IMR-90 (cell line): Measurements from ENCODE around the gene TSSC4. TPM values are rescaled to one million over a fixed set of nuclear protein-coding genes. Genes with fewer than 3 reads are reported as not detected.

ENCODE experiments used
- ATAC-seq: fragments of 200-7000 bp; cut with Tn5 transposase; 2 replicates; pipeline ENCODE4 v1.9.1; 2020; ENCODE audit warnings: low read depth, mild to moderate bottlenecking, moderate library complexity
- BruUV-seq: library from RNA; stranded (reverse); fragments of 400-500 nt; replicated peaks from 2 replicates; lab custom pipeline; 2021; lab: Mats Ljungman, UMichigan
- CTCF ChIA-PET: fragments of 300-600 bp; formaldehyde crosslinking; extraction: SDS; loops from one replicate; lab custom pipeline; 2021; ENCODE audit warnings: antibody characterized with exemption; lab: Yijun Ruan, JAX
- POLR2A ChIA-PET: fragments of 300-600 bp; sonication (Branson Sonifier 250); formaldehyde crosslinking; loops from one replicate; lab custom pipeline; 2022; ENCODE audit warnings: antibody characterized with exemption; ENCODE audit not compliant: unreplicated experiment; lab: Charles Lee
- DNase-seq: peaks from one replicate; pipeline ENCODE4 v3.0.0; 2013
- H2AFZ ChIP-seq: replicated peaks from 2 replicates; pipeline ENCODE3; 2013; ENCODE audit warnings: low read length, mild to moderate bottlenecking; ENCODE audit not compliant: poor library complexity
- H2AK5ac ChIP-seq: 2 replicates; pipeline ENCODE4 v1.6.1; 2013; ENCODE audit warnings: low read depth, low read length, inconsistent platforms
- H2AK9ac ChIP-seq: replicated peaks from 2 replicates; pipeline ENCODE3; 2013; ENCODE audit warnings: mild to moderate bottlenecking, low read depth, low read length, moderate library complexity; ENCODE audit not compliant: poor library complexity
- H2BK120ac ChIP-seq: 2 replicates; pipeline ENCODE4 v1.6.1; 2013; ENCODE audit warnings: low read depth, low read length, inconsistent platforms
- H2BK15ac ChIP-seq: 3 replicates; pipeline ENCODE4 v1.6.1; 2013; ENCODE audit warnings: low read depth, low read length, inconsistent platforms
- H2BK20ac ChIP-seq: 2 replicates; pipeline ENCODE4 v1.6.1; 2013; ENCODE audit warnings: low read depth, mild to moderate bottlenecking, inconsistent platforms, low read length, moderate library complexity
- H2BK5ac ChIP-seq: 2 replicates; pipeline ENCODE4 v1.6.1; 2013; ENCODE audit warnings: mild to moderate bottlenecking, low read depth, low read length, inconsistent platforms; ENCODE audit not compliant: poor library complexity, severe bottlenecking
- H3K14ac ChIP-seq: replicated peaks from 2 replicates; pipeline ENCODE4 v1.6.1; 2013; ENCODE audit warnings: low read depth, low read length, inconsistent platforms
- H3K18ac ChIP-seq: 2 replicates; pipeline ENCODE4 v1.6.1; 2013; ENCODE audit warnings: low read depth, low read length, control low read depth
- H3K23ac ChIP-seq: 2 replicates; pipeline ENCODE4 v1.6.1; 2013; ENCODE audit warnings: low read depth, low read length, inconsistent platforms
- H3K27ac ChIP-seq: 2 replicates; pipeline ENCODE4 v1.5.1; 2013; ENCODE audit warnings: mild to moderate bottlenecking, control low read depth, low read length; ENCODE audit not compliant: insufficient read depth
- H3K27me3 ChIP-seq: 2 replicates; pipeline ENCODE4 v1.6.1; 2013; ENCODE audit warnings: low read length; ENCODE audit not compliant: control insufficient read depth, insufficient read depth
- H3K36me3 ChIP-seq: 2 replicates; pipeline ENCODE4 v1.6.1; 2013; ENCODE audit warnings: low read length, mixed read lengths; ENCODE audit not compliant: control insufficient read depth, insufficient read depth
- H3K4ac ChIP-seq: 2 replicates; pipeline ENCODE4 v1.6.1; 2013; ENCODE audit warnings: low read depth, low read length, inconsistent platforms
- H3K4me1 ChIP-seq: 2 replicates; pipeline ENCODE4 v1.6.1; 2013; ENCODE audit warnings: low read length, mixed read lengths; ENCODE audit not compliant: control insufficient read depth, insufficient read depth
- H3K4me2 ChIP-seq: 2 replicates; pipeline ENCODE4 v1.6.1; 2013; ENCODE audit warnings: low read depth, mild to moderate bottlenecking, control low read depth, low read length, moderate library complexity
- H3K4me3 ChIP-seq: 2 replicates; pipeline ENCODE4 v1.5.1; 2013; ENCODE audit warnings: low read depth, mild to moderate bottlenecking, control low read depth, low read length, moderate library complexity; ENCODE audit not compliant: insufficient read depth
- H3K56ac ChIP-seq: 2 replicates; pipeline ENCODE4 v1.6.1; 2013; ENCODE audit warnings: low read length, inconsistent platforms; ENCODE audit not compliant: insufficient read depth; ENCODE audit errors: extremely low read depth
- H3K79me1 ChIP-seq, 2 experiments: 2 replicates each; pipeline ENCODE4 v1.6.1; 2013; ENCODE audit warnings: low read length in 2 of 2, inconsistent platforms in 1 of 2, low read depth in 1 of 2
- H3K9ac ChIP-seq: 2 replicates; pipeline ENCODE4 v1.6.1; 2013; ENCODE audit warnings: low read depth, low read length, control low read depth
- H3K9me1 ChIP-seq: 2 replicates; pipeline ENCODE4 v1.6.1; 2013; ENCODE audit warnings: low read length, inconsistent platforms; ENCODE audit not compliant: insufficient read depth
- H3K9me3 ChIP-seq: 2 replicates; pipeline ENCODE4 v1.6.1; 2013; ENCODE audit warnings: low read length; ENCODE audit not compliant: control insufficient read depth, insufficient read depth
- H4K20me1 ChIP-seq: 2 replicates; pipeline ENCODE4 v1.6.1; 2013; ENCODE audit warnings: low read length, inconsistent platforms; ENCODE audit not compliant: insufficient read depth
- H4K5ac ChIP-seq: 2 replicates; pipeline ENCODE4 v1.6.1; 2013; ENCODE audit warnings: mild to moderate bottlenecking, low read depth, low read length, control low read depth
- H4K8ac ChIP-seq, 2 experiments: 2 replicates each; pipeline ENCODE4 v1.6.1; 2013; ENCODE audit warnings: low read depth in 2 of 2, low read length in 2 of 2, control low read depth in 1 of 2, inconsistent platforms in 1 of 2
- H4K91ac ChIP-seq: 2 replicates; pipeline ENCODE4 v1.6.1; 2013; ENCODE audit warnings: low read depth, low read length, inconsistent platforms; ENCODE audit not compliant: insufficient read depth
- CEBPB ChIP-seq: IDR thresholded peaks from 2 replicates; pipeline ENCODE4 v1.6.1; 2012; ENCODE audit warnings: low read depth, low read length, improper control_type of control experiment
- MAZ ChIP-seq: IDR thresholded peaks from 2 replicates; pipeline ENCODE4 v1.6.1; 2012; ENCODE audit warnings: low read depth, mild to moderate bottlenecking, low read length, improper control_type of control experiment, moderate library complexity, borderline replicate concordance
- MXI1 ChIP-seq: IDR thresholded peaks from 2 replicates; pipeline ENCODE4 v1.6.1; 2012; ENCODE audit warnings: low read depth, mild to moderate bottlenecking, low read length, moderate library complexity, borderline replicate concordance
- RAD21 ChIP-seq: IDR thresholded peaks from 2 replicates; pipeline ENCODE4 v1.6.1; 2012; ENCODE audit warnings: low read length, improper control_type of control experiment
- RCOR1 ChIP-seq: IDR thresholded peaks from 2 replicates; pipeline ENCODE4 v1.6.1; 2012; ENCODE audit warnings: mild to moderate bottlenecking, low read length, improper control_type of control experiment; ENCODE audit not compliant: insufficient replicate concordance
- SMC3 ChIP-seq: fragments of 150-350 bp; IDR thresholded peaks from 2 replicates; pipeline ENCODE4 v1.6.1; 2016; ENCODE audit warnings: low read depth, mild to moderate bottlenecking, antibody characterized with exemption, low read length, moderate library complexity
- WGBS, 2 experiments: methylation state at CpG; one replicate each; pipeline versions ENCODE4 v1.1.5 to v1.1.7; 2013; ENCODE audit warnings: missing lambda C conversion rate in 2 of 2; ENCODE audit not compliant: insufficient read length in 1 of 2; ENCODE audit errors: extremely low coverage in 2 of 2; 5-methylcytosine and 5-hydroxymethylcytosine counted together
- dilution Hi-C: fragments of 300-500 bp; cut with HindIII; formaldehyde crosslinking; loops from one replicate; pipeline ENCODE4 v1.14.3; 2018; ENCODE audit warnings: low sequenced_read_pairs; ENCODE audit not compliant: unreplicated experiment
- in situ Hi-C: fragments of 300-500 bp; cut with MboI; formaldehyde crosslinking; loops from 3 replicates; pipeline ENCODE4 v1.14.3; 2019; ENCODE audit warnings: low sequenced_read_pairs, inconsistent platforms, mixed read lengths
- intact Hi-C: fragments of 100-400 bp; cut with micrococcal nuclease; formaldehyde crosslinking; loops from 2 replicates; pipeline ENCODE4 v1.10.0; 2022
- polyA plus RNA-seq, 3 experiments: library from polyadenylated mRNA; depleted of rRNA; stranded (reverse); fragments of >200 nt; gene quantifications; 2 replicates each; pipeline ENCODE4 v1.2.3, GENCODE V29; 2012; ENCODE audit warnings: low replicate concordance in 1 of 3
- total RNA-seq: library from RNA; depleted of rRNA; stranded (reverse); fragments of >200 nt; gene quantifications from 2 replicates; pipeline ENCODE4 v1.2.3, GENCODE V29; 2012
- TF ChIP-seq, protein P1 (sequence below): fragments of 150-350 bp; IDR thresholded peaks from 2 replicates; pipeline ENCODE4 v1.6.1; 2017; ENCODE audit warnings: mild to moderate bottlenecking, antibody characterized with exemption, low read length, low read depth
- TF ChIP-seq, protein P2 (sequence below): fragments of 150-350 bp; IDR thresholded peaks from 2 replicates; pipeline ENCODE4 v1.6.1; 2016; ENCODE audit warnings: low read depth, mild to moderate bottlenecking, low read length, moderate library complexity, borderline replicate concordance

TSSC4 gene
- total and polyA plus RNA-seq, 2 of the 4 experiments (the other 2 are of a cell fraction): 34.9 to 40.0 TPM

DNA sequence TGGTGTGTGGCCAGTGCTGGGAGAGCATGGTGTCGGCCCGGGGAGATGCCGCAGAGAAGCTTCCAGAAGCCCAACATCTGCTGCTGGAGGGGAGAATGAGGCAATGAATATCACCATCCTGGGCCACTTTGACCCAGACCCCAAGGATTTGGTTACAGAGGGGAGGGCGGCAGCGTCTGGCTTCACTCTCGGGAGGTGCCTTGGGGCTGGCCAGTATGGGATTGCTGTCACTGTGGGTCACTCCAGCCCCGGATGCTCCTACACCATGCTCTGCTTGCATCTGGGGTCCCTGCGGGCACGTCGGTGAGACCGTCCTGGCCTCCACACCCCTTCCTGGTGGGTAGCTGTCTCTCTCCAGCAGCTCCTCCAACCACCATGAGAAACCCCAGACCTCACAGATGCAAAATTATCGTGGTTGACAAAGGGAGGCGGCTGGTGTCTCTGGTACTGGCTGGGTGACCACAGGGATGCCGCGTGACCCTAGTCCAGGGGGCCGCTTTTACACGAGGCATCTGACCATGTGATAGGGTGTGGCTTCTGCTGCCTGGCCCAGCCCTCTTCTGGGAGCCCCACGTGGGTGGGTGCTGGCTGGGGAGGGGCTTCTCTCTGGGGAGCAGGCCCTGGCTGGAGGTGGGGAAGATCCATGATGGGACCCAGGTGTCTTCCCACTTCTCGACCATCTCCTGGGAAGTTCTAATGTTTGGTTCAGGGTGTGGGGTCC lies 49.9 kb downstream of the TSSC4 start:
- no peak overlapping the region for H3K56ac ChIP-seq
- WGBS, 2 experiments: 71% methylated on average over 3 of the region's 19 CpGs; no CpG with 5 or more reads in 1 of the 2 experiments
- dilution Hi-C loops: no loop called here

More for the DNA sequence above, 49.9 kb downstream of the TSSC4 start:
- BruUV-seq: no TSS peak
- H3K27me3 ChIP-seq: peaks cover 53% of the 10 kb centered on the region
- in situ Hi-C loops (no loop called here), intact Hi-C loops (no loop called here)
- H3K4me2 ChIP-seq: no peak overlapping the region
- H3K79me1 ChIP-seq: no peaks in the 10 kb centered on the region
- H3K9me3 ChIP-seq: no peaks in the 10 kb centered on the region; the same call in 1 of the 2 replicates
- no peak overlapping the region for H3K27ac ChIP-seq
- H3K36me3 ChIP-seq: no peaks in the 10 kb centered on the region
- H2BK20ac ChIP-seq: no peak overlapping the region
- H2AFZ ChIP-seq: no peak overlapping the region
- H4K20me1 ChIP-seq: no peaks in the 10 kb centered on the region
- H3K23ac ChIP-seq: no peak overlapping the region
- no peak overlapping the region for H2AK5ac ChIP-seq
- H3K14ac ChIP-seq: no peak overlapping the region
- H3K4ac ChIP-seq: no peak overlapping the region
- H3K9ac ChIP-seq: no peak overlapping the region
- H2AK9ac ChIP-seq: no peak overlapping the region
- TF ChIP-seq, protein P1, sequence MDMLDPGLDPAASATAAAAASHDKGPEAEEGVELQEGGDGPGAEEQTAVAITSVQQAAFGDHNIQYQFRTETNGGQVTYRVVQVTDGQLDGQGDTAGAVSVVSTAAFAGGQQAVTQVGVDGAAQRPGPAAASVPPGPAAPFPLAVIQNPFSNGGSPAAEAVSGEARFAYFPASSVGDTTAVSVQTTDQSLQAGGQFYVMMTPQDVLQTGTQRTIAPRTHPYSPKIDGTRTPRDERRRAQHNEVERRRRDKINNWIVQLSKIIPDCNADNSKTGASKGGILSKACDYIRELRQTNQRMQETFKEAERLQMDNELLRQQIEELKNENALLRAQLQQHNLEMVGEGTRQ: no peak
- no peak for TF ChIP-seq CEBPB
- no peak for TF ChIP-seq MAZ
- TF ChIP-seq RAD21: no peak
- TF ChIP-seq RCOR1: no peak
- no peak for TF ChIP-seq MXI1
- no peak for TF ChIP-seq SMC3
- TF ChIP-seq, protein P2, sequence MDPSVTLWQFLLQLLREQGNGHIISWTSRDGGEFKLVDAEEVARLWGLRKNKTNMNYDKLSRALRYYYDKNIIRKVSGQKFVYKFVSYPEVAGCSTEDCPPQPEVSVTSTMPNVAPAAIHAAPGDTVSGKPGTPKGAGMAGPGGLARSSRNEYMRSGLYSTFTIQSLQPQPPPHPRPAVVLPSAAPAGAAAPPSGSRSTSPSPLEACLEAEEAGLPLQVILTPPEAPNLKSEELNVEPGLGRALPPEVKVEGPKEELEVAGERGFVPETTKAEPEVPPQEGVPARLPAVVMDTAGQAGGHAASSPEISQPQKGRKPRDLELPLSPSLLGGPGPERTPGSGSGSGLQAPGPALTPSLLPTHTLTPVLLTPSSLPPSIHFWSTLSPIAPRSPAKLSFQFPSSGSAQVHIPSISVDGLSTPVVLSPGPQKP: no peak
- H4K91ac ChIP-seq: no peak overlapping the region
- H3K4me1 ChIP-seq: no peaks in the 10 kb centered on the region
- no peak overlapping the region for H3K4me3 ChIP-seq
- no peak overlapping the region for H2BK120ac ChIP-seq
- ATAC-seq (no peak), DNase-seq (no peak)
- no peak overlapping the region for H2BK5ac ChIP-seq
- ChIA-PET POLR2A (no interaction called here), CTCF (no interaction called here)
- no peak overlapping the region for H4K5ac ChIP-seq
- no peaks in the 10 kb centered on the region for H3K9me1 ChIP-seq
- no peak overlapping the region for H3K18ac ChIP-seq
- H4K8ac ChIP-seq: no peak overlapping the region
- no peak overlapping the region for H2BK15ac ChIP-seq
